Activated CD4-positive, alpha-beta T cell treated with anti-CD3 and anti-CD28 coated beads, Interleukin-2, amount 50 U/mL, for 24 hours (primary cell): Measurements from ENCODE around the gene DUT.
"Not testable (repeated sequence)": the region's sequence is repeated elsewhere in the genome, so short reads cannot be mapped to it uniquely, and the experiment has no call there.

Experiments
- DNase-seq, 2 donors: peaks; one replicate each; pipeline ENCODE4 v3.0.0-alpha.2; 2020; ENCODE audit warnings: low read depth in 1 of 2, low spot score in 1 of 2

The DUT gene

DNA sequence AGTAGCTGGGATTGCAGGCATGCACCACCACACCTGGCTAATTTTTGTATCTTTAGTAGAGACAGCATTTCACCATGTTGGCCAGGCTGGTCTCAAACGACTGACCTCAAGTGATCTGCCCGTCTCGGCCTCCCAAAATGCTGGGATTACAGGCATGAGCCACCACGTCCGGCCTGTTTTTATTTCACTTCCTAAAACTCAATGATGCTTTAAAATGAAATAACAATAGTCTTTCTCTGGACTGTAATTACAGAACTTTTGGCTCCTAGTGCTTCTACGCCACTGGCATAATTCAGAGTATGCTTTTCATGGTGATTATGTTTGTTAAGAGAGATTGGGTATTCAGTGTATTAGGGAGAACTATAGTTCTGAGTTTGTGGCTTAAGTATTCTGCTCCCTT is 5.0 kb upstream of the DUT start:
- not testable (repeated sequence) for DNase-seq

DNA sequence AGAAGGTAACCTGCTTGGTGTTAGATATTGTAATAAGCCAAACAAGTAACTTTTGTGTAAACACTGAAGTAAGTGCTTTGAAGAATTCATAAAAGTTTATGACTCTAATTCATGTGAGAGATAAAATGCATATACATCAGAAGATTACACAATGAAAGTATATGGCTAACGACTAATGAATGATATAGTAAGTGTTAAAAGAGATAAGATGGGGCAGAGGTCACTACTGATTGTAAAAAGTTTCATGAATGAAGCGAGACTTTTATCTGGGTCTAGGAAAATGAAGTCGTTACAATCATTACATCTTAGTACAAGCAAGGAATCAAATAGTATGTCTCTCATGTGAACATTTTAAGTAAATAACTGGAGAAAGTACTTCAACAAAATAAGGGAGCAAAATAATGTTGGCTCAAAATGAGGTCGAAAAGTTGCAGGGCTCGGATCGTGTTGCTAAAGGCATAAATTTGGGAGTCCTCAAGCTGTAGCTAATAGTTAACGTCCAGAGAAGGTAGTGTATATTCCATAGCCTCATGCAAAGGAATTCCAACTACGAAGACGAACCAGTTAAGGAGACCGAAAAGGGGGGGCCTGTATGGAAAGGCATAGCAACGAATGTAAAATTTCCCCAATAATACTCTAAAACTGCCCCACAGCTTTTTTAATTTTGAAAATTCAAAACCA is 984 bp upstream of the DUT start:
- no peak for DNase-seq

GRCh38 chr15:48331796-48332641 is 790 bp downstream of the DUT start:
- peak; percentile 73 to 74 for DNase-seq

DNA sequence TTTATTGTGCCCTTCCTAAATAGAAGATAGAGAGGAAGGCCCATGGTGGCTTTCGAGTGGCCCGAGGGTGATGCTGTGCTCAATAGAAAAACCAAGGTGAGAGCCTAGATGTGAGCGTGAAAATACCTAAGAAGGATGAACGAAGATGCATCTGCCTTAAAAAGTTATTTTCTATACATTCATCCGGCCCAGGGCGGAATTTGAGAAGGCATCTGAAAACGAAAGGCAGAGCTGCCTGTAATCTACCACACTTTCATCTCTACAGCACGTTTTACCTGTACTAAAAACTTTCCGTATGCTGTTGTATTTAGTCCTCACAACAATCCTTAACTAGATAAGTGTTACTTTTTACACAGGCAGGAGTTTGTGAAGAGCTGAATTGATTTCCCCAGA is 1.4 kb downstream of the DUT start:
- DNase-seq, result no peak

DNA sequence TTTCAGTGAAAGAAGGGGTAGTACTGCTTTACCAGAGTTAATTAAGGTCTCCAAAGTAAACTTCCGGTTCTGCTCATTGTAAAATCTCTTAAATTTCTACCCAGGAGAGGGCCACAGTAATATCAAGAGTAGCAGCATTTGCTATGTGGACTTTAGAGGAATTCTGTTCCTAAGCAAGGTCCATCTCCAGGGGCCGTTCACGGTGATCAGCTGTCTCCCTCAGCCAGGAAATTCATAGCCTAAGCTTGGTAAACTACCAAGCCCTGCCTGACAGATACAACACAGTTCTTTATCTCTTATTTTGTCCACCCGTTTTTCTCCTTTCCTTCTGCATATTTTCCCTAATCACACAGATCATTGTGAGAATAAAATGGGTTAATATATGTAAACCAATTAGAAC is 2.3 kb downstream of the DUT start:
- no peak for DNase-seq

GRCh38 chr15:48334260-48334659 is 3.0 kb downstream of the DUT start:
- no peak for DNase-seq

- no peak for DNase-seq
These were observed 5.7 kb downstream of the DUT start for GRCh38 chr15:48336940-48337339.

- no peak for DNase-seq
These were observed 6.4 kb downstream of the DUT start for GRCh38 chr15:48337607-48338006.

DNA sequence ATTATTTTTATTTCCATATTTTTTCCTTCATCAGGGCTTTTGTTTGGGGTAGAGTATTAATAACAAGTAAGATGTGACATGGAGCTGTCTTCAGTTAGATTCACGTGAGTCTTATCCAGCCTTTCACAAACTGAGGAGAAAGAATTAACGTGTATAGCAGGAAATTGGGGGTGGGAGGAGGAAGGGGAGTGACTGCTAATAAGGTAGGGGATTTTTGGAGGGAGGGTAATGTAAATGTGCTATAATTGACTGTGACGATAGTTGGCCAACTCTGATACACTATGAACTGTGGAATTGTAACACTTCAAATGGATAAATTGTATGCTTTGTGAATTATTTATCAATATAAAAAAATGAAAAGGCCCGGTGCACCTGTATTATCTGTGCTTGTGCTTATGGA is 8.9 kb downstream of the DUT start:
- no peak for DNase-seq

GRCh38 chr15:48343865-48344264 is 12.6 kb downstream of the DUT start:
- DNase-seq, result no peak

GRCh38 chr15:48345516-48345915 is 14.3 kb downstream of the DUT start:
- no peak for DNase-seq

DNA sequence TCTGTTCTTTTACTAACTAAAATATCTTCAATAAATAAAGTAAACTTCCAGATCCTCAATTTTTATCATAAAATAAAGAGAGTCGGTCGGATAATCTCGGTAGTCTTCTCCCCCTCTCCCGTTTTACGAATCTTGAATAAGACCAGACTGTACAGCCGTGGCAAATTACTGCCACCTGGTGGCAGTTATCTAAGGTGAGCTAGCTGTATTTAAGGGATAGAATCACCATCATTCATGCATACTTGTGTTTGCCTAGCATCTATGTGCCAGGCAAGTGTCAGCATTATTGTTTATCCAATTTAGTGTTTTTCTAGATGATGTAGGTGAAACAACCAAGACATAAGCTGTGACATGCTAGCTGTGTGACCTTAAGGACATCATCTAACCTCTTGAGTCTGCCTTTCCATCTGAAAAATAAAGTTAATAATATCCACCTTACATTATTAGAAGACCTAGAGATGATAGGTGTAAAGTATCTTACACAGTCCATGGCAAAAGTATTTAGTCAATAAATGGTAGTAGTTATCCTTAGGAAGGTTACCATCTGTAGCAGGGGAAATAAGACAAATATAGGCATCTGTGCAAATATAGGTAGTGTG is 21.3 kb downstream of the DUT start:
- DNase-seq, result peak in 1 of 2 donors; percentile 36

GRCh38 chr15:48354694-48355303 is 23.6 kb downstream of the DUT start:
- DNase-seq, result no peak

GRCh38 chr15:48355377-48355776 is 24.1 kb downstream of the DUT start:
- no peak for DNase-seq

DNA sequence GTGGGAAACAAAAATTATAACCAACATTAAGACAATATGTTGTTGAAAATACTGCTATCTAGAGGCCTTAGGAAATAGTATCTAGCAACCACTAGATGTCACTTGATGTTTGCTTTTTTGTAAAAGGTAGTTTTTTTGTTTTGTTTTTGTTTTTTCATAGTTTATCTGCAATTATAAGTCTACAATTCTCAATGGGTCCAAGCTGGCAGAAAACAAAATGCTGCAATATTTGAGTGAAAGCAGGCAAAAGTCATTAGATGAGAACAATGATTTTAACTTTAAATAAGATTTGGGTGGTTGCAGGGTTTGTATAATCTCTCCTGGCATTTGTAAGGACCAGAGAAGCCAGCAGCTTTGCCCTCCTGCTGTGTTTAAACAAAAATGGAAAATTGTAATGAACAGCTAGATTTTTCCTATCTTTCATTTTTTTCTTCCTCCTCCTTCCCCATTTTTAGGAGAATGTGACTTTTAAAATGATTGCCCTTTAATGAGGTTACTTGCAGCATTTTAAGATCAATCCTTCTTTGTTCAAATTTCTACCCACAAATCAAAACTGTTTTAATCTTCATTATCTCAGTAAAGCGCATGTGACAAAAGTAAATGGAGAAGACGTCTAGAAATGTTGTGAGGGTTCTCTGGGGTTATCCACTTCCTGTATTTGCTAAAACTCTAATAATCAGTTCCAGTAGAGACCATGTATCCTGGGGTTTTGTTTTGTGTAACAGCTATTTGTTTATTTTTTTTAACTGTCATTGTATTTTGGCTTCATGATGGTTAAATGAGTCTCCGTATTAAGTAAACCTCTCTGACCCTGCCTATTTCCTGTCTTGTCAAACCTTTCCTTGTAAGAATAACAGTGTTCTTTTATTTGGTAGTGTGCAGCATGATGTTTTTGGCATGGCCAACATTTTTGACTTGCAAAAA is 27.3 kb downstream of the DUT start:
- DNase-seq, result no peak

GRCh38 chr15:48360841-48361240 is 29.6 kb downstream of the DUT start:
- no peak for DNase-seq

- no peak for DNase-seq
These were observed 30.5 kb downstream of the DUT start for GRCh38 chr15:48361685-48362084.

GRCh38 chr15:48363474-48363873 is 32.2 kb downstream of the DUT start:
- DNase-seq, result no peak

DNA sequence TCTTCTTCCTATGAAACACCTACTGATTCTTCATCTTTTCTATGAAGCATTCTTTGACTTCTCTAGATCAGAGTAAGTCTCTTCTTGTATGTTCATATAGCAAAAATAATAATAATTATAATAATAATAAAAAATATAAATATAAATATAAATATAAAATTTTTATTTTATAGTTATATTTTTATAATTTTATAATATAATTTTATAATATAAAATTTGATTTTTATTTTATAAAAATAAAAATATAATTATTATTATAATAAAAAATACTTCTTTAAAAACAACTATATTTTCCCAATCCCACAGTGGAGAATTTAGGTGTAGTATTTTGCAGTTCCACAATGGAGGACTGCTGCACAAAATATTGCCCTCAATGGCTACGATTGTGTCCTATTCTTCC is 34.3 kb downstream of the DUT start:
- no peak for DNase-seq

DNA sequence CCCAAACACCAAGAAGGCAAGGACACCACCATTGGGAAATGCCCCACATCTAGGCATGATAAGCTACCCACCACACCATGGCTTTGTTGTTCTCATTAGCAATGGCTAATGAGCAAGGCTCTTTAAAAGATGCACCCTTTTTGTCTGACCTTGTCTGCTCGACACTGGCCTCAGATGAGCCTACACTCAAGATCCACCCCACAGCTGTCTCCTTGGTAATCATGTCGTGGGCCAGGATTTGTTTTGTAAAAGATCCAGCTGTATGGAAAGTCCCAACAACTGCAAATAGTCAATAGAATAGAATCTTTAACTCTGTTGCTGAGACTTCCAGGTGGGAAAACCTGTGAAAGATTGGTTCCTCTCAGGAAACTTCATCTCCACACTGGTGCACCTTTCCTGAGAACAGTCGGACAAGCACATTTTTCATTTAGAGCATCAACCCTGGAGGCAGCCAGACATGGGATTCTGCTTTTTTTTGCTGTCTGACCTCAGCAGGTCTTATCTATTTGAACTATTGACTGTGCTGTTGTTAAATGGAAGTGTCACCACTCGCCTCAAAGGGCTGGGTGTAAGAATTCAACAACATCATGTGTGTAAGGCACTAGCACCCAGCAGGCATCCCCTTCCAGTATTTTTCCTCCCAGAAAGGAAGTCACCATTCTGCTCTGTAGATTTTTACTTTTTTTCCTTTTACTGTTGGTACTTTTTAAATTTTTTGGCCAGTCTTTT is 35.5 kb downstream of the DUT start:
- no peak for DNase-seq
